HEK293T (cell line): ENCODE results near the gene CNOT11.

Experiments
- CTCF ChIA-PET: fragments of 350-600 bp; formaldehyde crosslinking; extraction: SDS; loops from one replicate; lab custom pipeline; 2021; ENCODE audit warnings: antibody characterized with exemption, inconsistent platforms; lab: Yijun Ruan, JAX
- POLR2A ChIA-PET: fragments of 350-600 bp; formaldehyde crosslinking; extraction: SDS; loops from one replicate; lab custom pipeline; 2020; ENCODE audit warnings: antibody characterized with exemption, inconsistent platforms; lab: Yijun Ruan, JAX
- DNase-seq: peaks from one replicate; pipeline ENCODE4 v3.0.0; 2012; ENCODE audit warnings: mixed read lengths; ENCODE audit errors: extremely low spot score
- ARNT ChIP-seq: fragments of 450-650 bp; IDR thresholded peaks from 2 replicates; pipeline ENCODE4 v1.6.1; 2017; ENCODE audit warnings: mild to moderate bottlenecking
- BHLHE40 ChIP-seq: fragments of 450-650 bp; IDR thresholded peaks from 2 replicates; pipeline ENCODE4 v1.6.1; 2016; ENCODE audit warnings: mild to moderate bottlenecking, moderate library complexity, borderline replicate concordance
- CTBP1 ChIP-seq: fragments of 450-650 bp; IDR thresholded peaks from 2 replicates; pipeline ENCODE4 v1.6.1; 2016; ENCODE audit warnings: borderline replicate concordance
- ELF4 ChIP-seq: fragments of 450-650 bp; IDR thresholded peaks from 2 replicates; pipeline ENCODE4 v1.6.1; 2017; ENCODE audit warnings: antibody characterized with exemption
- FOXA1 ChIP-seq: fragments of 450-650 bp; IDR thresholded peaks from 2 replicates; pipeline ENCODE4 v1.6.1; 2016; ENCODE audit warnings: mild to moderate bottlenecking
- FOXK2 ChIP-seq: fragments of 450-650 bp; IDR thresholded peaks from 2 replicates; pipeline ENCODE4 v1.6.1; 2016; ENCODE audit warnings: mild to moderate bottlenecking
- FOXM1 ChIP-seq: fragments of 450-650 bp; IDR thresholded peaks from 2 replicates; pipeline ENCODE4 v1.6.1; 2017; ENCODE audit warnings: mild to moderate bottlenecking, borderline replicate concordance
- HDGF ChIP-seq: fragments of 450-650 bp; IDR thresholded peaks from 2 replicates; pipeline ENCODE4 v1.6.1; 2017; ENCODE audit warnings: antibody characterized with exemption, borderline replicate concordance
- L3MBTL2 ChIP-seq: fragments of 450-650 bp; conservative IDR thresholded peaks from 2 replicates; pipeline ENCODE4 v1.6.1; 2016; ENCODE audit warnings: mild to moderate bottlenecking
- LEF1 ChIP-seq: fragments of 450-650 bp; IDR thresholded peaks from 2 replicates; pipeline ENCODE4 v1.6.1; 2017; ENCODE audit warnings: mild to moderate bottlenecking, borderline replicate concordance
- NFRKB ChIP-seq: fragments of 450-650 bp; IDR thresholded peaks from 2 replicates; pipeline ENCODE4 v1.6.1; 2016; ENCODE audit warnings: mild to moderate bottlenecking, moderate library complexity
- SP1 ChIP-seq: fragments of 450-650 bp; IDR thresholded peaks from 2 replicates; pipeline ENCODE4 v1.6.1; 2017
- SUZ12 ChIP-seq: fragments of 450-650 bp; IDR thresholded peaks from 2 replicates; pipeline ENCODE4 v1.6.1; 2016; ENCODE audit warnings: mild to moderate bottlenecking
- TARDBP ChIP-seq: fragments of 450-650 bp; IDR thresholded peaks from 2 replicates; pipeline ENCODE4 v1.6.1; 2016
- ZNF384 ChIP-seq: fragments of 450-650 bp; IDR thresholded peaks from 2 replicates; pipeline ENCODE4 v1.6.1; 2016
- TF ChIP-seq, protein P1 (sequence below): fragments of 450-650 bp; IDR thresholded peaks from 2 replicates; pipeline ENCODE4 v1.6.1; 2016

CNOT11 gene

DNA sequence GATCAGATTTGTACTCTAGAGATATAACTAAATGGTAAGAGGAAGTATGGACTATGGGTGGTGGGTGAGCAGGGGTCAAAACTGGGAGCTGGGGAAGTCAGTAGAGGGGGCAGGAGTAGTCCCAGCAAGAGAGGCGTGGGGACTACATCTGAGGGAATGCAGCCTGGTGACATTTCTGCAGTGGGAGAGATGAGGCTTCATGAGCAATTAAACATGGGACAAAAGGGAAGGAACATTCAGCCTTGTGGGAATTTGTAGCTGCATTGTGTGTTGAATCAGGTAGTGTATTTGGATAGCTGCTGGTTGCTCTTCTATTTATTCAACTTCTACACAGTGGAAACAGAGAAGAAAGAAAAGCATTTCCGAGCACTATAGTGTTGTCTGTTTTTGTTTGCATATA is 3.6 kb downstream of the CNOT11 start:
- TF ChIP-seq FOXK2 (no peak), SP1 (no peak), NFRKB (no peak), ELF4 (no peak), CTBP1 (no peak), FOXM1 (no peak), HDGF (no peak), ARNT (no peak), BHLHE40 (no peak), TARDBP (no peak), LEF1 (no peak)
- POLR2A ChIA-PET: no interaction called here
- no peak for DNase-seq
- CTCF ChIA-PET: no interaction called here

DNA sequence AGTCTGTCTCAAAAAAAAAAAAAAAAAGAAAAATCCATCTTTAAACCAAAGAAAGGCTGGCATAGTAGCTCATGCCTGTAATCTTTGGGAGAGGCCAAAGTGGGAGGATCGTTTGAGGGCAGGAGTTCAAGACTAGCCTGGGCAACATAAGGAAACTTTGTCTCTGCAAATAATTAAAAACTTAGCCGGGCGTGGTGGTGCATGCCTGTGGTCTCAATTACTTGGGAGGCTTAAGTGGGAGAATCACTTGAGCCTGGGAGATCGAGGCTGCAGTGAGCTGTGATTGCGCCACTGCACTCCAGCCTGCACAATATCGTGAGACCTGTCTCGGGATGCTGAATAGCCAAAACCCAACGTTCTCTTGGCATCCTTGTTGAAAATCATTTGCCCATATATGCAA is 6.1 kb downstream of the CNOT11 start:
- DNase-seq: no peak
- ChIA-PET POLR2A (no interaction called here), CTCF (no interaction called here)
- TF ChIP-seq LEF1 (no peak), NFRKB (no peak), ARNT (no peak), SP1 (no peak), SUZ12 (no peak)

DNA sequence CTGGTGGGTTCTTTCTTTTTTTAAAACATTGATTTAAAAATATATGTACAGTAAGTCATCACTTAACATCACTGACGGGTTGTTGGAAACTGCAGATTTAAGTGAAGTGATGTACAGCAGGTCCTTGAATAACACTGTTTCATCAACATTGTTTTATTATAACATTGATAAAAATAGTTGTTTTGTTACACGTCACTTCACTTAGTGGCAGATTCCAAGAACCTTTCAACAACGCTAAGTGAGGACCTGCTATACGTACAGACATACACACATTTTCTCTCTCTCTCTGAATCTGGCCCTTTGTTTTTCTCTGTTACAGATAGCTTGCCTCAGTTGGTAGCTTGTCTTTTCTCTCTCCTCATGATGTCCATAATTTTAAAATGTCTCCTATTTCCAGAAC is 9.5 kb downstream of the CNOT11 start:
- POLR2A ChIA-PET: interaction anchor here (2.1 kb wide), 1 partner anchor 10 kb away, joined by 5 read pairs; the partner anchor contains the start of gene CNOT11
- no peak for DNase-seq
- TF ChIP-seq L3MBTL2: no peak
- TF ChIP-seq ZNF384: no peak
- CTCF ChIA-PET: interaction anchor here (1.4 kb wide), 1 partner anchor 73 kb away, joined by 3 read pairs; no protein-coding TSS in a partner anchor

DNA sequence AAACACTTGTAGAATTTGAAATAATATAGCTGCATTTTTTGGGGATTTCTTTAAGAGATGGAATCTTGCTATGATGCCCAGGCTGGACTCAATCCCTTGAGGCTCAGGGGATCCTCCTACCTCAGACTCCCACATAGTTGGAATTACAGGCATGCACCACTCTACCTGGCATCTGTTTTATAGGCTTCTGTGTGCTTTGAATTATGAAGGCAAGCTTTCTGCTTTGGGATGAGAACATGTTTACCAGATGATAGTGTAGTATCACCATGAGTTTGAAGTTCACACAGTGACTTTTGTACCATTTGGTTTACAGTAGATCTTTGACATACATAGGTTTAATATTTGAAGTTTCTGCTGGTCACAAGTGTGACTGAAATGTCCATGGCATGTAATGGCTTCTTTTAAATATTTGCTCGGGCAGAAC is 10.7 kb downstream of the CNOT11 start:
- no peak for DNase-seq
- TF ChIP-seq ARNT (no peak), L3MBTL2 (no peak)
- CTCF ChIA-PET: interaction anchor here (1.4 kb wide), 1 partner anchor 75 kb away, joined by 3 read pairs; no protein-coding TSS in a partner anchor
- POLR2A ChIA-PET: interaction anchor here (2.1 kb wide), 1 partner anchor 11 kb away, joined by 5 read pairs; the partner anchor contains the start of gene CNOT11

DNA sequence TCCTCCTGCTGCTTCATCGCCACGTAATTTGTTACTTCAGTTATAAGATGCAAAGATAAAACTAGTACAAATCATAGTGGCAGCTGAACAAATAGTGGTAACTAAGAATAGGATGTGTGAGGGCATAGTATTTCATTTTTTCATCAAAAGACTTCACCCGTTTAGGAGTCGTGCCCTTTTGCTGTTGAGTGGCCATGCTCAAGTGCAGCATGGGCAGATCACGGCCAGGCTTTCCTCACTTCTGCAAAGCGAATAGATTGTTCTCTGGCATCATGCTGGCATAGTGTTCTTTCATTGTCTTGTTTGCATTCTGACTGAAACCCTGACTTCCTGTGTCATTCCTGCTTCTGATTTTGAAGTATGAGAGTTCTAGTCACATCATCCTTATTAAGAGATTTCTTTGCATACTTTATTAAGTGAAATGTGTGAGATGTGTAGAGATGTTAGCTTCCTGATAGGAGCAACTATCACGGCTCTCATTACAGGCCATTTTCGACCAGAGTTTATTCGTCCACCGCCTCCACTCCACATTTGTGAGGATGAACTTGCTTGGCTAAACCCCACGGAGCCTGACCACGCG is 11.8 kb downstream of the CNOT11 start:
- DNase-seq: no peak
- TF ChIP-seq FOXM1 (no peak), SP1 (no peak), BHLHE40 (no peak), FOXA1 (no peak), ARNT (no peak), SUZ12 (no peak), HDGF (no peak)
- ChIA-PET CTCF (no interaction called here), POLR2A (no interaction called here)

DNA sequence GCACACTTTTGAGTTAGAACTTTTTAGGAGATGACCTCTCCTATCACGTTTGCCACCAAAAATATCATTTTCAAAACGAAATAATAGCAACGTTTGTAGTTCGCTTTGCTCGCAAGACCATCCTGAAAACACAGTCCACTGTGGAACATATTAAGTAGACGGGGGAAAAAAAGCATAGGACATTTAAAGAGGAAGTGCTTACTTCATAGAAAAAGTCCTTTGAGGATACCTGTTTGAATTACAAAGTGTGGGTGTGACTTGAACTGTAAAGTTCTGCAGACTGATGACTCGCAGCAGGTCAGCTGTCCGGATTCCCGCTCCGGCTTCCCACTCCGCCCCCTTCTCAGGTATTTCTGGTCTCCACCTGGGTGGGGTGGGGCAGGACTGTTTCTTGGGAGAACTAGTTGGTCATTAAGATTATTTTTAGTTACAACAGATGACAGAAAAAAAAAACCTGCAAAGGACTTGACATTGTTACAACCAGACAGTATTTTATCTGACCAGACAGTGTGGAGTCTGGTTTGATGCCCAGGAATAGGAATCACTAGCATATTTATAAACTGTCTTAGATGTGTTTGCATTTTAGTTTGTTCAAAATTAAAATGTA is 13.3 kb downstream of the CNOT11 start:
- DNase-seq: no peak
- ChIA-PET CTCF (no interaction called here), POLR2A (no interaction called here)
- no peak for TF ChIP-seq NFRKB
- no peak for TF ChIP-seq FOXK2
- no peak for TF ChIP-seq ARNT
- no peak for TF ChIP-seq ELF4
- no peak for TF ChIP-seq L3MBTL2

DNA sequence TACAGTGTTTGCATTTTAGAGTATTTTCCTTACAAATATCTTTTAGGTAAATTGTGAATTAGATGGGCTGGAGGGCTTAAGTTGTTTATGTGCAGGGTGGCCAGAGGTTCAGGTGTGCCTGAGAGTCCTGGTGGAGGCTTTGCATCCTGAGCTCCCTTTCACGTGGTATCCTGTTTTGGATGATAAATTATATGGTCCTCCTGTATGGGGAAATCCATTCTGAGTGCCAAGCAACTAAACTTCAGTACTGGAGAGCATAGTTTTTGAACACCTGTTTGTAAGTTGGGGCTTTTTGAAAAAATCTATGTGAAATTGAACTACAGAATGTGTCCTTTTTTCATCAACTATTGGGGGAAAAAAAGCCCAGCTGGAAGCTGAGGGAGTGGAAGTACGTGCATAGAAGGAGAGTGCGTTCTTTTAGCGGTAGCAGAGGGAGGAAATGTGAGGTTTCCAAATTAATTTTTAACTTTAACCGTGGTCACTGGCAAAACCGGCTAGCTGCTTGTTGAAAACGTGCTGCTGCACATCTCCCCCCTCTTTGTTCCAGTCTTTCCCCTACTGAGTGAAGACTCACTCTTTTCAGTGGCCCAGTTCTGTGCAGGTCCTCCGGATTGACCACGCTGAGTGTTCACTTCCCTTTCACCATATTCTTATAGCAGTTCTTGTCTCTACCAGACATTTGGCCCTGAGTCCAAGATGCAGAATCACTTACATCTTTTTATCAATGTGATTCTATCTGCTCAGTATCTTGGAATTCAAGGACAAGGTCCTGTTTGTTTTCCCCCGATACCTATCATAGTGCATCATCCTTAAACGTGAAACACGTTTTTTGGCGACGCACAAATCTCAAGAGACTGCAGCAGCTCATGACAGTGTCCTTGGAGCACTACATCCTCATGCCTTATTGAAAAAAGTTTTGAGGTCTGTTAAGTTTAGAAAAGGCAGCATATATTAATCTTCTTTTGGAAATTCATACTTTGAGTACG is 15.3 kb downstream of the CNOT11 start:
- no peak for TF ChIP-seq NFRKB
- TF ChIP-seq ZNF384: no peak
- TF ChIP-seq SUZ12: no peak
- TF ChIP-seq FOXM1: no peak
- TF ChIP-seq LEF1: no peak
- no peak for TF ChIP-seq FOXA1
- no peak for TF ChIP-seq CTBP1
- TF ChIP-seq FOXK2: no peak
- TF ChIP-seq SP1: no peak
- TF ChIP-seq BHLHE40: no peak
- TF ChIP-seq, protein P1, sequence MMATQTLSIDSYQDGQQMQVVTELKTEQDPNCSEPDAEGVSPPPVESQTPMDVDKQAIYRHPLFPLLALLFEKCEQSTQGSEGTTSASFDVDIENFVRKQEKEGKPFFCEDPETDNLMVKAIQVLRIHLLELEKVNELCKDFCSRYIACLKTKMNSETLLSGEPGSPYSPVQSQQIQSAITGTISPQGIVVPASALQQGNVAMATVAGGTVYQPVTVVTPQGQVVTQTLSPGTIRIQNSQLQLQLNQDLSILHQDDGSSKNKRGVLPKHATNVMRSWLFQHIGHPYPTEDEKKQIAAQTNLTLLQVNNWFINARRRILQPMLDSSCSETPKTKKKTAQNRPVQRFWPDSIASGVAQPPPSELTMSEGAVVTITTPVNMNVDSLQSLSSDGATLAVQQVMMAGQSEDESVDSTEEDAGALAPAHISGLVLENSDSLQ: no peak
- TF ChIP-seq TARDBP: no peak
- no peak for TF ChIP-seq HDGF
- no peak for TF ChIP-seq ELF4
- TF ChIP-seq L3MBTL2: no peak
- no peak for TF ChIP-seq ARNT
- no peak for DNase-seq
- CTCF ChIA-PET: no interaction called here
- POLR2A ChIA-PET: interaction anchor here (1.5 kb wide), 1 partner anchor 15 kb away, joined by 4 read pairs; no protein-coding TSS in a partner anchor
